NCI-H146 (cell line): ENCODE measurements around the gene RNF126.
"Not testable (repeated sequence)": the region's sequence is repeated elsewhere in the genome, so short reads cannot be mapped to it uniquely, and the experiment has no call there.

Experiments used
- DNase-seq: peaks from one replicate; lab custom pipeline; 2025; lab: John Stamatoyannopoulos, UW

RNF126 gene

GRCh38 chr19:611481-611868 is 51.5 kb downstream of the RNF126 start:
- no peak for DNase-seq

GRCh38 chr19:610801-611480 is 52.1 kb downstream of the RNF126 start:
- no peak for DNase-seq

DNA sequence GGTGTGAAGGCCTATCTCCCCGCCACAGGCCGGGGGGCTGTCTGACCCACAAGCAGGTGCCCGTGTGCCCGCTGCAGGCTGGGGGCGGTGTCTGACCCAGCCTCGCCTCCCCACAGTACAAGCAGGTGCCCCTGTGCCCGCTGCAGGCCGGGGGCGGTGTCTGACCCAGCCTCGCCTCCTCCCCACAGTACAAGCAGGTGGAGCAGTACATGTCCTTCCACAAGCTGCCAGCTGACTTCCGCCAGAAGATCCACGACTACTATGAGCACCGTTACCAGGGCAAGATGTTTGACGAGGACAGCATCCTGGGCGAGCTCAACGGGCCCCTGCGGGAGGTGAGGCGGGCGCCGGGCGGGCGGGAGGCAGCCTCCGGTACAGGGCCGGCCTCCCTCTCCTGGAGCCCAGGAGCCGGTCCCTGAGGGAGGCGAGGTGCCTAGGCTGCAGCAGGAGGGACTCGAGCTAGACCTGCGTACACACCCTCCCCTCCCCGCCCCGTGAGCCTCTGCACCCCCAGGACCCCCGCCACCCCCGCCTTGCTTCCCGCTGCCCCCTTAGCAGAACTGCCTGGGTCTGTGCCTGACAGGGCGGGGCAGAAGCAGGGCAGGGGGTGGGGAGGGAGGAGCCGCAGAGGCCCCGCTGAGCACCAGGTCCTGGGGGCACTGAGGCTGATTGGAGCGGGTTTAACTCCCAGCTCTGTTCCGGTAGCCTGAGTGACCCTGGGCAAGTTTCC is 52.8 kb downstream of the RNF126 start:
- no peak for DNase-seq

DNA sequence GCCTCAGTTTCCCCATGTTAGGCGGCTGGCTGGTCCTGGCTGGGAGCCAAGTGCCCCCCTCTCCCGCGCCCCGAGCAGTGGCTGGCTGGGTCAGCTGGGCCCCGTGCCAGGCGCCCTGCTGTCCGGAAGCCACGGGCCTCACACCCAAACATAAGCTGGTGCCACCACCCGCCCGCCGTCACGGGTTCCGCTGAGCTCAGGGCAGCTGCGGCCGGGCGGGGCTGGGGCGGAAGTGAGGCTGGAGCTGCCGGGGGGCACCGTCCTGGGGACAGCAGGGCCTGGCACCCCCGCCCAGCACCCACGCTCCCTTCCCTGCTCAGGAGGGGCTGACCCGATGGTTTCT is 54.0 kb downstream of the RNF126 start:
- DNase-seq: no peak

DNA sequence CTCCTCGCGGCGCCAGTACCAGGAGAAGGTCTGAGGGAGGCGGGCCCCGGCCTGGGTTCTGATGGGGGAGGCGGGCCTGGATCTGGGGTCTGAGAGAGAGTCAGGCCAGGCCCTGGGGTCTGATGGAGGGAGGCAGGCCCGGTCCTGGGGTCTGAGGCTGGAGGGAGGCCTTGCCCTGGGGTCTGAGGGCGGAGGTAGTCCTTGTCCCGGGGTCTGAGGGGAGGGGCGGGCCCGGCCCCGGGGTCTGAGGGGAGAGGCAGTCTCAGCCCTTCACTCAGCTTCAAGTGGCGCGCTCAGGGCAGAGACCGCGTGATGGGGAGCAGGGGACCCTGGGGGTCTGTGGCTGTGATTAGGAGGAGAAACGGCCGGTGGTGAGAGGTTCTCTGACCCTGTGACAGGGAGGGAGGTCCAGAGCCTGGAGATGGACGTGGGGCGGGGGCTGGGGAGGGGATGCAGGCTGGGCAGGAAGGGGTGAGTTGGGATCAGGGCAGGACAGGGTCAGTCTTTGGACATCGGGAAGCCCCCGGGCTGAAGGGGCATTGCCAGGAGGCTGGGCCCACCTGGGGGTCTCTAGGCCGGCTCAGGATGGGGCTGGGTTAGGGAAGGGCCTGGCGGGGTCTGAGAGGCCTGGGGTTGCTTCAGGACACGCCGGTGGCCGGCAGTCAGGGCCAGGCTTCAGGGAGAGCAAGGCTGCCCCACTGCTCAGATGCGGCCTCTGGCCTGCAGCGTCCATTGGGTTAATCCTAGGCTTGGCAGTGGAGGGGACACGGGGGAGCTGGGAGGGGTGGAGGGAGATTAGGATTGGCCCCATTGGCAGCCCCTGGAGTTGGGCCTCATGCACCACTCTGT is 54.6 kb downstream of the RNF126 start:
- no peak for DNase-seq

- no peak for DNase-seq
Measured at GRCh38 chr19:607301-608154, 55.5 kb downstream of the RNF126 start.

DNA sequence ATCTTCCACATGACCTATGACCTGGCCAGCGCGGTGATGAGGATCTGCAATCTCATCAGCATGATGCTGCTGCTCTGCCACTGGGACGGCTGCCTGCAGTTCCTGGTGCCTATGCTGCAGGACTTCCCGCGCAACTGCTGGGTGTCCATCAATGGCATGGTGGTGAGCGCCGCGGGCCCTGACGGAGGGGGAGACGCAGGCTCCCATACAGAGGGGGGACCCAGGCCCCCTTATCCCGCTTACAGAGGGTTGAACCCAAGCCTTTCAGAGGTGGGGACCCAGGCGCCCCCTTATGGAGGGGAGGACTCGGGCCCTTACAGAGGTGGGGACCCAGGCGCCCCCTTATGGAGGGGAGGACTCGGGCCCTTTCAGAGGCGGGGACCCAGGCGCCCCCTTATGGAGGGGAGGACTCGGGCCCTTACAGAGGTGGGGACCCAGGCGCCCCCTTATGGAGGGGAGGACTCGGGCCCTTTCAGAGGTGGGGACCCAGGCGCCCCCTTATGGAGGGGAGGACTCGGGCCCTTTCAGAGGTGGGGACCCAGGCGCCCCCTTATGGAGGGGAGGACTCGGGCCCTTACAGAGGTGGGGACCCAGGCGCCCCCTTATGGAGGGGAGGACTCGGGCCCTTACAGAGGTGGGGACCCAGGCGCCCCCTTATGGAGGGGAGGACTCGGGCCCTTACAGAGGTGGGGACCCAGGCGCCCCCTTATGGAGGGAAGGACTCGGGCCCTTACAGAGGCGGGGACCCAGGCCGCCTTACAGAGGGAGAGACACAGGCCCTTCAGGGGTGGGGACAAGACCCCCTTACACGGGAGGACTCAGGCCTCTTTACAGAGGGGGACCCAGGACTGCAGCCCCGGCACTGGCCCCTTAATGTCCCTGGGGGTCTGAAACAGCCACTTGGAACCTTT is 57.7 kb downstream of the RNF126 start:
- peak; percentile 18 for DNase-seq

GRCh38 chr19:604355-604754 is 58.7 kb downstream of the RNF126 start:
- DNase-seq: peak; percentile 17

GRCh38 chr19:603779-604178 is 59.2 kb downstream of the RNF126 start:
- not testable (repeated sequence) for DNase-seq

- not testable (repeated sequence) for DNase-seq
Measured at GRCh38 chr19:603302-603639, 59.7 kb downstream of the RNF126 start.

DNA sequence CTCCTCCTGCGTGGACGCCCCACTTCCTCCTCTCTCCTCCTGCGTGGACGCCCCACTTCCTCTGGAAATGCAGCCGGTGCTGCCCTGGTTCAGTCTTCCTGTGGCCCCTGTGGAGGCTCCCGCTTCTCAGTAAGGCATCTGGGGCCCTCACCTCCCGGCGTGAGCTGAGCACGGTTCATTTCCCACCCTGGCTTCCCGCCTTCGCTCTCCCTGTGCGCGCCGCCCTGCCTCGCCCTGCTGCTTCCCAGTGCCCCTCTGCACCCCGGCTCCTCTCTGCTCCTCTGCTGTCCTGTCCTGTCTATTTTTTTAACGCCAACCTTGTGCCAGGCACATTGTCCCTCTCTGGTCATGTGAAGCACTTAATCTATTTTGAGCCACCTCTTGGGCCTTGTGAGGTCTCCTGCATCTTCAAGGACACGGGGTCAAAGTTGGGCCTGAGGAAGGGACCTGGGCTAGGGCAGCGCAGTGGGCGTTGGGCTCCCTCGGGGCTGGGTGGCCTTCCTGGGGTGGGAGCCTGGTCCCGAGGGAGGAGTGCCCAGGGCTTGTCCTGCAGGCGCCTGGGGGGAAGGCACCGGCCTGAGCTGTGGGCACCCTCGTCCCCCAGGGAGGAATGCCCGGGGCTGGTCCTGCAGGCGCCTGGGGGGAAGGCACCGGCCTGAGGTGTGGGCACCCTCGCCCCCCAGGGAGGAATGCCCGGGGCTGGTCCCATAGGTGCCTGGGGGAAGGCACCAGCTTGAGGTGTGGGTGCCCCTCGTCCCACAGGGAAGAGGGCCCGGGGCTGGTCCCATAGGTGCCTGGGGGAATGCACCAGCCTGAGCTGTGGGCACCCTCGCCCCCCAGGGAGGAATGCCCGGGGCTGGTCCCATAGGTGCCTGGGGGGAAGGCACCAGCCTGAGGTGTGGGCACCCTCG is 60.4 kb downstream of the RNF126 start:
- DNase-seq: no peak

GRCh38 chr19:601790-602189 is 61.2 kb downstream of the RNF126 start:
- DNase-seq: no peak

GRCh38 chr19:601310-601709 is 61.7 kb downstream of the RNF126 start:
- no peak for DNase-seq
